Measurements from ENCODE around the gene LCE3D.
A peak's percentile ranks its signal among the peaks of the same experiment; 100 is the strongest.
"Not testable (repeated sequence)": the region's sequence is repeated elsewhere in the genome, so short reads cannot be mapped to it uniquely, and the experiment has no call there.

The LCE3D gene

GRCh38 chr1:152580433-152580832, at the start of gene LCE3D:
Gene LCE3D, minus strand, starts transcription at chr1:152580516. Its CDS starts 580 bp downstream, at chr1:152579936.
- DNase-seq, result no peak

- no peak for DNase-seq
These were observed 46.4 kb upstream of the LCE3D start for GRCh38 chr1:152626744-152627143.

- DNase-seq, result no peak
These were observed 43.0 kb upstream of the LCE3D start for GRCh38 chr1:152623203-152623844.

- DNase-seq, result no peak
These were observed 42.5 kb upstream of the LCE3D start, which contains the start of gene LCE3A for GRCh38 chr1:152622803-152623202. Gene LCE3A, minus strand, starts transcription at chr1:152623103. Its CDS starts 0 bp downstream, at chr1:152623103.

GRCh38 chr1:152621993-152622392, 41.7 kb upstream of the LCE3D start:
- no peak for DNase-seq

GRCh38 chr1:152613511-152613910, 33.2 kb upstream of the LCE3D start, which contains the start of gene LCE3B:
Gene LCE3B, plus strand, starts transcription at chr1:152613811. Its CDS starts 0 bp downstream, at chr1:152613811.
- DNase-seq, result no peak

GRCh38 chr1:152599934-152600333, 19.6 kb upstream of the LCE3D start, which contains the start of gene LCE3C:
Gene LCE3C, plus strand, starts transcription at chr1:152600234. Its CDS starts 498 bp downstream, at chr1:152600732.
- DNase-seq, result no peak

DNA sequence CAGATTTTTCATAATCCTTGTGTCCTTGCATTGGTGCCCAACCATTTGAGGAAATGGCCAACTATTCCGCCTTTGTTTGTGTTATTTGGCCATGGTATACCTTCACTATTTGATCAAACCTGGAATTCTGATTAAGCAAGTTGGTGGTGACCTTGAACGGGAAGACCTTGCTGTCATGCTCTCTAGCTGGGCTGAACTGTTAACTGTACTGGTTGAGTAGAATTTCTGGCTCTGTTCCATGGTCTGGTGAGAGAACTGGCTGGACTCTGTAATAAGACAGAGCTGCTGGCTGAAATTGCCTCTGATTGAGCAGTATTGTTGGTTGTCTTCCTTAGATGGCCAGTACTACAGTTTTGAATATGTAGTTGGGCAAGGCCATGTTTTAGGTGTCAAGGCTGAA, 16.7 kb upstream of the LCE3D start:
- no peak for DNase-seq

GRCh38 chr1:152585586-152585985, 5.3 kb upstream of the LCE3D start:
- no peak for DNase-seq

DNA sequence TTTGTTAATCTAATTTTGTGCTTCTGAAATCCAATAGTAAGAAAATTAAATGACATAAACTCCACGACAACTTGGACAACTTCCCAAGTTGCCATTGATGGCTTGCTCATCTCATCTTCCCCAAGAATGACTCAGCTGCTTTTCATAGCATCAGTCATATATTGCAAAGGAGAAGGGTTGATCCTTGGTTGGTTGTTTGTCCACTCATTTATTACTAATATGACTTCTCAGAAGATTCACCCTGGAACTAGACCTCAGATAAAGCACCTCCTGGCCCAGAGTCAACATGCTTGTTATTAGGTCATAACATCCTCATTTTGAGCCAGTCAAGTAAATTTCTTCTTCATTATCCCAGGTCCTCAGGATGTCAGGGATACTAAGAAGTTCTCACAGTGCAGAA, 2.3 kb upstream of the LCE3D start:
- no peak for DNase-seq

DNA sequence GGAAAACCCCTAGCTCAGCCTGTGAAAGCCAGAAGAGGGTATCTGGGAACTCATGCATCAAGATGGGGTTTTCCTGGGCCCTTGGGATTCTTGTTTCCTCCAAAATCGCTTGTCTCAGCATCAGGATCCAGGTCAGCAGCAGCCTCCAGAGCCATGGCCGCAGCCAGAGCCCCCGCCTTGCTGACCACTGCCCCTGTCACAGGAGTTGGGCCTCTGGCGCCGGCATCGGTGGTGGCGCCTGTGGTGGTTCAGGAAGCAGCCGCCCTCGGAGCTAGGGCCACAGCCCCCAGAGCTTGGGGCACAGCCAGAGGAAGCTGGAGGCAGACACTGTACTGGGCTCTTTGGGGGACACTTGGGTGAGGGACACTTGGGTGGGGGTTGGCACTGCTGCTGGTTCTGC, 790 bp downstream of the LCE3D start:
- not testable (repeated sequence) for DNase-seq

DNA sequence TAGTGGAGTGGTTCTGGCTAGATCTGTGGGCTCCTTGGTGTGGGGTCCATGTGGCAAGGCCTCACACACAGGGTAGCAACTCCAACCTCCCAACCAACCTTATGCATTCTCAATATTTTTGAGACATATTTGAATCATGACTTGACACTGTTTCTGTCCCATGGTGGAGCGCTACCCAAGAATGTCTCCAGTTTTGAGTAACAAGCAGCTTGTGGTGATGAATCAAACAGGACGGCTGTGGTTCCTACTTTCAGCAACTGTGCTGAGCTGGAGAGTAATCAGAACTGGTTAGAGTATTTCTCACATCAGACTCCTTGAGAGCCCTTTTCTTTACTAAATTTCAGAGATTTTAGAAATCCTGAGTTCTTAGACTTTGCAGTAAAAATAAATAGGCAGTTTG, 3.1 kb downstream of the LCE3D start:
- no peak for DNase-seq

- no peak for DNase-seq
These were observed 13.6 kb downstream of the LCE3D start, which contains the start of gene LCE3E for GRCh38 chr1:152566681-152567080. Gene LCE3E, minus strand, starts transcription at chr1:152566780. Its CDS starts 572 bp downstream, at chr1:152566208.

GRCh38 chr1:152565535-152566215, 14.6 kb downstream of the LCE3D start:
- DNase-seq, result no peak

GRCh38 chr1:152565115-152565514, 15.2 kb downstream of the LCE3D start:
- DNase-seq, result no peak

- DNase-seq, result not testable (repeated sequence)
These were observed 32.0 kb downstream of the LCE3D start for GRCh38 chr1:152548358-152548757.

DNA sequence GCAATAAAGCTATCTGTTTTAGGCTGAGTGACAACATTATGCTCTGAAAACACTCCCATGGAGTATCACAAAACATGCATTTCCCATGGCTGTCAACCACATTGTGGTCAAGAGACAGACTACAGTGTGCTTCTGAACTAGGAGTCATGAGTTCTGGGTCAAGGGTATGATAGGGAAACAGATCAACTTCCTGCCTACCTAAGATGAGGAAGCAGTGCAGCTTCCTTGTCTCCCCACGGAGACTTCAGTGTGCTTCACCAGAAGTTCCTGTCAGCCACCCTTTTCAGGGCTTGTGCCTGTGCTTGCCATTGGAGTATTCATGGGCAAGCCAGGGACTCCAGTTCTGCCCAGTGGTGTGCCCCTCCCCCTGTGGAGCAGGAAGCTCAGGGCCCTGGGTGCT, 33.6 kb downstream of the LCE3D start:
- DNase-seq, result no peak

GRCh38 chr1:152543820-152544219, 36.5 kb downstream of the LCE3D start:
- no peak for DNase-seq

GRCh38 chr1:152539901-152540300, 40.4 kb downstream of the LCE3D start:
- DNase-seq, result no peak

- no peak for DNase-seq
These were observed 42.8 kb downstream of the LCE3D start for GRCh38 chr1:152537496-152537895.

DNA sequence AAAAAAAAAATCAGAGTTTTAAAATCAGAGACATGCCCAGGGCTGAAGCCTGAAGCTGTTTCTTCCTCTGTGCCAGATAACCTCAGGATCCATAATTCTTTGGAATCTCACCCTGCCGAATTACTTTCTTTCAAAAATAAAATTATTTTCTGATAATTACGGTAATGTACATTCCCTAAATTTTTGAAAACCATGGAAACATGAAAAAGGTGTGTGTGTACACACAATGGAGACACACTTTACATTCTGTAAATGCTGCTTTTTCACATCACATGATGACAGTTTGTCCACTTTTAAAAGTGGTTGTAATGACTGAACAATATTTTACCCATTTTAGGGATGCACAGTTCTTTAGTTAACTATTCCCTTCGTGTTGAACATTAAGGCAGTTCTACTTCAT, 44.5 kb downstream of the LCE3D start:
- DNase-seq, result no peak

DNA sequence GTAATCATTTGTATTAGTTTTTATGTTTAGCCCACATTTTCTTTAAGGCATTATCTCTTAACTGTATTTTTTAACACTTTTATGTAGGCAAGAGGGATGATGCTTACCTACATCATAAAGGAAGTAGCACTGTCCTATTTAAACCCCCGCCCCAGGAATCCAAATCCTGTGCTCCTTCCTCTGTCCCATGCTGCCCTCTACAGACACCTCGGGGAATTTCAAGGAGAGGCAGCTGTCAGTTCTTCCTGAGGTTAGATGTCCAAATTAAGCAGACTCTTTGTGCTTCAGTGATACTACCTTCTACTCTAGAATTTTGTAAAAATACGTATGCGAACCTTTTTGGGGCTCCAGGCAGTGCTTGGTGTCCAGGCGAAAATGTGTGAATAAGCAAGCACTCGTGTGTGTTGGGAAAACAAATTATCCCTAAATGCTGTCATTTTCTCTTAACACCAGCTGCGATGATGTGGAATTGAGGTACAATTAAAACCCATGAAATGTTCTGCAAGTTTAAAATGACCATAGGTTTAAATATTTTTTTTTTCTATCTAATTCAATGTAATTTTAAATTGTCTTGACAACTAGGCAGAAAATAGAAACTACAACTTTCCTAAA, 46.9 kb downstream of the LCE3D start:
- DNase-seq, result peak; percentile 2
